IPS-20b (cell line): ENCODE data around the gene ZNF423.

Experiments
- H3K27ac ChIP-seq: one replicate; pipeline ENCODE4 v1.5.1; 2013; ENCODE audit warnings: low read length
- H3K27me3 ChIP-seq: 2 replicates; pipeline ENCODE4 v1.6.1; 2013; ENCODE audit warnings: mild to moderate bottlenecking, low read length, inconsistent platforms; ENCODE audit not compliant: insufficient read depth
- H3K36me3 ChIP-seq: 2 replicates; pipeline ENCODE4 v1.6.1; 2013; ENCODE audit warnings: low read depth, mild to moderate bottlenecking, inconsistent platforms, low read length, moderate library complexity; ENCODE audit not compliant: insufficient read depth
- H3K4me1 ChIP-seq: 2 replicates; pipeline ENCODE4 v1.6.1; 2013; ENCODE audit warnings: mild to moderate bottlenecking, control low read depth, inconsistent platforms, low read length, moderate library complexity; ENCODE audit not compliant: insufficient read depth
- H3K4me3 ChIP-seq: 2 replicates; pipeline ENCODE4 v1.5.1; 2013; ENCODE audit warnings: mild to moderate bottlenecking, low read length, inconsistent platforms
- H3K9ac ChIP-seq: 2 replicates; pipeline ENCODE4 v1.6.1; 2013; ENCODE audit warnings: low read depth, mild to moderate bottlenecking, inconsistent platforms, low read length, moderate library complexity
- H3K9me3 ChIP-seq: 2 replicates; pipeline ENCODE4 v1.6.1; 2013; ENCODE audit warnings: mild to moderate bottlenecking, low read depth, low read length, inconsistent platforms; ENCODE audit not compliant: insufficient read depth

ZNF423 gene

GRCh38 chr16:49473773-49474172 is 382.1 kb downstream of the ZNF423 start:
- Histone ChIP-seq H3K27me3 (peaks cover 7% of the 10 kb centered on the region), H3K9me3 (no peaks in the 10 kb centered on the region), H3K36me3 (no peaks in the 10 kb centered on the region), H3K4me3 (no peak overlapping the region), H3K4me1 (no peaks in the 10 kb centered on the region), H3K9ac (no peak overlapping the region), H3K27ac (no peak overlapping the region)

GRCh38 chr16:49473131-49473530 is 382.8 kb downstream of the ZNF423 start:
- Histone ChIP-seq H3K9me3 (no peaks in the 10 kb centered on the region), H3K4me3 (no peak overlapping the region), H3K27me3 (peaks cover 7% of the 10 kb centered on the region), H3K4me1 (no peaks in the 10 kb centered on the region), H3K9ac (no peak overlapping the region), H3K36me3 (no peaks in the 10 kb centered on the region), H3K27ac (no peak overlapping the region)

DNA sequence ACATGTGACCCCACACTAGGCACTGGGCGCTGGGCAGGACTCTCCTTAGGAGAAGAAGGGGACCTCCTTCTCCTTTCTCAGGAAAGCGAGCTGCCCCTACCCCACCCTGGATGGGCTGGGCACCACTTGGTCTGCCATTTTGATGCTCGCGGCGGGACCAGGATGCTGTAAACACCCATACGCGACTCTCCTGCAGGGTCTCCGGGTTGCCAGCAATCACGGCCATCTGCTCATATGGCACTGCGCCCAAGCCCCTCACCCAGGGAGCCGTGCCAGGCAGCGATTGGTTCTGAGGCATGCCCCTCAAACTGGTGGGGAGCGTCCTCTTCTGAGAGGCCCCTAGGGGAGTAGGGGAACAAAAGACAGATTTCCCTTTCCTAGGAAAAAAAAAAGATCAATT is 383.3 kb downstream of the ZNF423 start:
- no peak overlapping the region for H3K27ac ChIP-seq
- H3K4me3 ChIP-seq = no peak overlapping the region
- H3K4me1 ChIP-seq = no peaks in the 10 kb centered on the region
- H3K9ac ChIP-seq = no peak overlapping the region
- no peaks in the 10 kb centered on the region for H3K9me3 ChIP-seq
- peaks cover 3% of the 10 kb centered on the region; the same call in 1 of the 2 replicates for H3K27me3 ChIP-seq
- no peaks in the 10 kb centered on the region for H3K36me3 ChIP-seq

DNA sequence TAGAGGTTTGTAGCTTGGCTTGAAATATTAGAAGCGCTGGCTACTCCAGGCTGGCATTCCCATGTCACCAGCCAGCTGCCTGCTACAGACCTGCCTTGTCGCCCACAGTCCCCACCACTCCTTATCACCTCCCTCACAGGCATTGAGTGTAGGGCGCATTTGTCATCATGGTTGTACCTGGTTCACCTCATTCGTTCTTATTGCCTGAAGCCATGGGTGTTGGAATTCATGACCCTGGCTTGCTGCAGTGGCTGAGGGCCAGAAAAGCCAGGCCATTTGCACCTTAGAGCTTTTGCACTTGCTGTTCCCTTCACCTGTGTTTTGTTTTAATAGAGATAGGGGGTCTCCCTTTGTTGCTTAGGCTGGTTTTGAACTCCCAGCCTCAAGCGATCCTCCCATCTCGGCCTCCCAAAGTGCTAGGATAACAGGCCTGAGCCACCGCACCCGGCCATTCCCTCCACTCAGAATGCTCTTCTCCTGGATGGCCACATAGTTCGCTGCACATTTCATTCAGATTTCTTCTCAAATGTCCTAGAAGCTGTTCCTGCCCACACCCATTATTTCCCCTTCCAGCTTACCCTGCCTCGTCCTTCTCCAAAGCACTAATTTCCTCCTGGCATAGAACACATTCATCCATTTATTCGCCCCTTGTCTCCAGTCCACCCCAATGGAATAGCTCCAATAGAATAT is 384.7 kb downstream of the ZNF423 start:
- Histone ChIP-seq H3K4me3 (no peak overlapping the region), H3K27me3 (peaks cover 10% of the 10 kb centered on the region), H3K36me3 (no peaks in the 10 kb centered on the region), H3K4me1 (no peaks in the 10 kb centered on the region), H3K9ac (no peak overlapping the region), H3K9me3 (no peaks in the 10 kb centered on the region), H3K27ac (no peak overlapping the region)

DNA sequence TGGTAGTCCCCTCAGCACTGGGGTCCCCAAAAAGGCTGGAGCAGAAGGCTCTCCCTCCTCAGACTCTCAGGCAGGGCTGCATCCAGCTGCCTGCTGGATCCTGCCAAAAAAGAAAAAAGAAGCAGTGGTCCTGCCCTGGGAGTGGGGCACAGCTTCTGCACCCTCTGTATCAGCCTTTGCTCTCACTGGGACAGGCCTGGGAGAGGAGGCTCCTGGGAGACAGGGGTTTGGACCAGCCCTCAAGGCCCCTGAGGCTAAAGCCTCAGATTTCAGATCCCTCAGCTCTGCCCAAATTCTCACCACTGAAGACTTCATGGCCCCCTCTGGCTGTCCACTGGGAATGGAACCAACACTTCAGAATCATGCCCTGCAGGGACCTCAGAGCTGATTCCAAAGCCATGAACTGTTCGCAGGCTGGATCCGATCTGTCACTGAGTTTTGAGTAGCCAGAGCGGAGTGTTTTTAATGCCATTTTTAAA is 385.4 kb downstream of the ZNF423 start:
- Histone ChIP-seq H3K4me3 (no peak overlapping the region), H3K27ac (no peak overlapping the region), H3K9me3 (no peaks in the 10 kb centered on the region), H3K36me3 (no peaks in the 10 kb centered on the region), H3K9ac (no peak overlapping the region), H3K27me3 (peaks cover 16% of the 10 kb centered on the region), H3K4me1 (no peaks in the 10 kb centered on the region)

DNA sequence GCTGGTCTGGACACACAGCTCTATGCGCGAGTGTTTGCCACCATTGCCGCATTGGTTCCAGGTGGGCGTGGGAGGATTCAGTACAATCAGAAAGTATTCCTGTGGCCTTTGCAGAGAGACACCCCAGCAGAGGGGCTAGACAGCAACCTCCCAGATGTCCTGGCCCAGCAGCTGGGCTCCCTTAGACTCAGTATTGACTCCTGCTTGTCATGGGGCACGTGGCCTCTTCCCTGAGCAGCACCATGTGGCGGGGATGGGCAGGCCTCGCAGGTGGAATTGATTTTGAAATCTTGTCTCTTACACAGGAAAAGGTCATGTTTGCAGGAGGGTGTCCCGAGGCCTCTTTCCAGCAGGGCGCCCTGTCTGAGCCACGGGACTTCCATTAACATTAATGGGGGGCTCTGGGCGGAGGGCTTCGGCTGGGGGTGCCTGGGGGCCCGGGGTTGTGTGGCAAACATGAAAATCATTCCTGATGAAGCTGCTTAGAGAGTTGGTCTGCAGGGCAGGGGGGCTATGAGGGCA is 385.9 kb downstream of the ZNF423 start:
- Histone ChIP-seq H3K4me3 (no peak overlapping the region), H3K9me3 (no peaks in the 10 kb centered on the region), H3K27ac (no peak overlapping the region), H3K4me1 (no peaks in the 10 kb centered on the region), H3K36me3 (no peaks in the 10 kb centered on the region), H3K9ac (no peak overlapping the region), H3K27me3 (peaks cover 22% of the 10 kb centered on the region)

GRCh38 chr16:49469311-49469670 is 386.6 kb downstream of the ZNF423 start:
- H3K27me3 ChIP-seq = peaks cover 26% of the 10 kb centered on the region
- no peaks in the 10 kb centered on the region for H3K9me3 ChIP-seq
- no peak overlapping the region for H3K9ac ChIP-seq
- no peaks in the 10 kb centered on the region for H3K4me1 ChIP-seq
- no peak overlapping the region for H3K4me3 ChIP-seq
- no peaks in the 10 kb centered on the region for H3K36me3 ChIP-seq
- H3K27ac ChIP-seq = no peak overlapping the region

DNA sequence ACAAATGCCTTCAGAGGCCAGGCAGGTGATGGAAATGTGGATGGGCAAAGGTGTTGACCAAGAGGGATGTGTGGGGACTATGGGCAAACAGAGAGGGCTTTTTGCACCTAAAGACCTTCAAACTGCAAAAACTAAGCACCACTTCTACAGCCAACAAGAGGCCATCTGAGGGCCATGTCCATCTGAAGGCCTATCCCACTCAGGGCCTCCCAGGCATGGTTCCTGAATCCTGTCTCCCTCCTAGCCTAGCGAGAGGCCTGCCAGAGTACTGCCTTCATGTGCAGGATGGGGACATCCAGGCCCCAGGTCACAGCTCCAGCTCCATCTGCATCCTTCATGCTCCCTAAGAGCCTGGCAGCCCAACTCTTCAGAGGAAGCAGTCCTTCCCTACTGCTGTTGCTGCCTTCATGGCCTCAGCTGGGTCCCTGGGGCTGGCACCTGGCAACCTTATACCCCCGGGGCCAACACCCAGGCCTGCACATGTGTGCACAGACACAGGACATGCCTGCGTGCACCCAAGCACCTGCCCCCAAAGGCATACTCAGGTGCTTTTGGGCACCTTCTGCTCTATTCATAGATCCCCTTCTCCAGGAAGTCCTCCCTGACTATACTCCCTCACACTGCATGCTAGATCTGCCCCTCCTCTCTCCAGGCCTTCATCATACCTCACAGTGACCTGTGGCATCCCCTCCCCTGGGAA is 387.2 kb downstream of the ZNF423 start:
- Histone ChIP-seq H3K4me3 (no peak overlapping the region), H3K27ac (no peak overlapping the region), H3K36me3 (no peaks in the 10 kb centered on the region), H3K4me1 (no peaks in the 10 kb centered on the region), H3K9me3 (no peaks in the 10 kb centered on the region), H3K9ac (no peak overlapping the region), H3K27me3 (peaks cover 30% of the 10 kb centered on the region)

DNA sequence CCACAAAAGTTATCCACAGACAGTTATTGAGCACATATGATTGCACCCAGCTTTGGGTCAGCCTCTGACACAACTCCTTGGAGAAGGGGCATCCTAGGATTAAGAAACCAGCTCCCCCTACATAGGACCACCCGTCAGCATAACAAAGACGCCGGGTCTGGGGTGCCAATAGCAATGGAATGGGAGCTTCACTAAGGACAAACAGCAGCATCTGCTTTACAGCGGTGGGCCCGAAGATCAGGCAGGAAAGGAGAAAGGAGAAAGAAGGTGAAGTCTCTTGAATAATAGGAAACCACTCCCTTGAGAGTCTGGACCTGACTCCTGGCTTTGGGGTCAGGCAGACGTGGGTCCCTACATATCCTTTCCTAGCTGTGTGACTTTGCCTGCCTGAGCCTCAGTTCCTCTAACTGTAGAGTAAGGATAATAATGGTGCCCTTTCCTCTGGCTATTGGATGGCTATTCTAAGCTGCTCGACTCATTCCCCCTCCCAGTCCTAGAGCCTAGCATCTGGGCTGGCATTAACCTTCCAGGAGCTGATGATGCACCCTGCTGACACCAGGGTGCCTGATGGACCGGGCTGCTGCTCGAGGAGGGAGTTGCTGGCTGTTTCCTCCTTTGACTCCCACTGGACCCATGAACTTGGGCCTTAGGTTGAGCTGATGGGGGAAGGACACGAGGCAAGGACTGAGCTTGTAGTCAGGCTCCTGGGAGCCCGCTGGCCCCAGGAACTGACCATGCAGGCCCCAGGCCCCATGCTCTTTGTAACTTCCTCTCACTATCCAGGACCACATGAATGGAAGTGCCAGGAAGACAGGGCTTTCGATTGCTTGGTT is 388.2 kb downstream of the ZNF423 start:
- no peaks in the 10 kb centered on the region for H3K4me1 ChIP-seq
- no peaks in the 10 kb centered on the region for H3K36me3 ChIP-seq
- no peaks in the 10 kb centered on the region for H3K9me3 ChIP-seq
- H3K27ac ChIP-seq = no peak overlapping the region
- peaks cover 30% of the 10 kb centered on the region for H3K27me3 ChIP-seq
- no peak overlapping the region for H3K9ac ChIP-seq
- no peak overlapping the region for H3K4me3 ChIP-seq

GRCh38 chr16:49466881-49467280 is 389.0 kb downstream of the ZNF423 start:
- Histone ChIP-seq H3K9ac (no peak overlapping the region), H3K27ac (no peak overlapping the region), H3K4me1 (no peaks in the 10 kb centered on the region), H3K4me3 (no peak overlapping the region), H3K36me3 (no peaks in the 10 kb centered on the region), H3K9me3 (no peaks in the 10 kb centered on the region), H3K27me3 (peaks cover 30% of the 10 kb centered on the region)

DNA sequence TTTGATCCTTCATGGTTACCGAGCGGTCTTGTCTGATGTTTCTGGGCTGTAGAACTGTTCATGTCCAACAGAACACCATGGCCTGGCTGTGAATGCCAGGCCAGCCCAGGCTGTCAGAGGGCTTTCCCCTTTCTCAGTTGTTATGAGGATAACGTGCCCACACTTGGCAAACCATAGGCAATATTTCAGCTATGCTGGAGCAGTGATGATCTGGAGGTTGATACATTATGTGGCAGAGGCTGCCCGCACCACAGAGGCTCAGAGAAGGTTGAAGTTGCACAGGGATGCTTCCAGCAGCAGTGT is 389.4 kb downstream of the ZNF423 start:
- H3K36me3 ChIP-seq = no peaks in the 10 kb centered on the region
- H3K9ac ChIP-seq = no peak overlapping the region
- peaks cover 30% of the 10 kb centered on the region for H3K27me3 ChIP-seq
- no peak overlapping the region for H3K27ac ChIP-seq
- no peaks in the 10 kb centered on the region for H3K9me3 ChIP-seq
- no peak overlapping the region for H3K4me3 ChIP-seq
- no peaks in the 10 kb centered on the region for H3K4me1 ChIP-seq
